Fibroblast of pulmonary artery (primary cell): ENCODE results near the gene FUNDC2.
"Not testable (repeated sequence)": the region's sequence is repeated elsewhere in the genome, so short reads cannot be mapped to it uniquely, and the experiment has no call there.

Experiments used
- DNase-seq: peaks from one replicate; pipeline ENCODE4 v3.0.0-alpha.2; 2010; ENCODE audit warnings: low read depth
- H3K4me3 ChIP-seq: replicated peaks from 2 replicates; pipeline ENCODE4 v1.5.1; 2011; ENCODE audit warnings: low read depth, mild to moderate bottlenecking, control low read depth, low read length, moderate library complexity
- CTCF ChIP-seq: IDR thresholded peaks from 2 replicates; pipeline ENCODE4 v1.5.1; 2011; ENCODE audit warnings: mild to moderate bottlenecking, control low read depth, low read length, inconsistent platforms; ENCODE audit errors: missing control alignments

FUNDC2 gene

GRCh38 chrX:155005190-155005589 lies 21.5 kb upstream of the FUNDC2 start:
- no peak overlapping the region for H3K4me3 ChIP-seq
- TF ChIP-seq CTCF: no peak
- no peak for DNase-seq

GRCh38 chrX:155006379-155006778 lies 20.3 kb upstream of the FUNDC2 start:
- not testable (repeated sequence) for H3K4me3 ChIP-seq, DNase-seq

- peak; percentile 39 for DNase-seq
These were observed 19.6 kb upstream of the FUNDC2 start for GRCh38 chrX:155006913-155007671.

GRCh38 chrX:155008578-155008977 lies 18.1 kb upstream of the FUNDC2 start:
- DNase-seq, H3K4me3 ChIP-seq: not testable (repeated sequence)

More at GRCh38 chrX:155006913-155007671, 19.6 kb upstream of the FUNDC2 start:
- not testable (repeated sequence) for H3K4me3 ChIP-seq

GRCh38 chrX:155009994-155010472 lies 16.6 kb upstream of the FUNDC2 start:
- no peak for TF ChIP-seq CTCF

GRCh38 chrX:155020591-155020990 lies 6.1 kb upstream of the FUNDC2 start:
- no peak for TF ChIP-seq CTCF

More at GRCh38 chrX:155009994-155010472, 16.6 kb upstream of the FUNDC2 start:
- peak; percentile 74 for DNase-seq
- no peak overlapping the region for H3K4me3 ChIP-seq

GRCh38 chrX:155022585-155022984 lies 4.1 kb upstream of the FUNDC2 start, which contains the start of gene F8:
TSS of gene F8 (minus strand) at chrX:155022723. CDS start at chrX:155022552, 171 bp downstream.
- DNase-seq: no peak
- TF ChIP-seq CTCF: no peak
- H3K4me3 ChIP-seq: peak within 1 kb of the TSS; percentile 6

More at GRCh38 chrX:155020591-155020990, 6.1 kb upstream of the FUNDC2 start:
- no peak for DNase-seq
- H3K4me3 ChIP-seq: no peak overlapping the region

- no peak for DNase-seq
- no peak overlapping the region for H3K4me3 ChIP-seq
- no peak for TF ChIP-seq CTCF
These were observed 2.5 kb upstream of the FUNDC2 start for GRCh38 chrX:155023907-155024833.
